GM19395 (cell line): Measurements from ENCODE around the gene PARP9.

ENCODE experiments used
- ATAC-seq: cut with Tn5 transposase; IDR thresholded peaks from one replicate; pipeline ENCODE4 v1.9.1; 2021; ENCODE audit warnings: mild to moderate bottlenecking, moderate library complexity; ENCODE audit not compliant: unreplicated experiment

PARP9 gene

GRCh38 chr3:122493296-122493695 is 70.8 kb downstream of the PARP9 start:
- no peak for ATAC-seq

GRCh38 chr3:122488262-122488973 is 75.7 kb downstream of the PARP9 start:
- no peak for ATAC-seq

GRCh38 chr3:122484985-122485384 is 79.1 kb downstream of the PARP9 start:
- ATAC-seq, result no peak

- no peak for ATAC-seq
Measured at GRCh38 chr3:122481390-122481789, 82.7 kb downstream of the PARP9 start.
